Non-pigmented ciliary epithelial cell (primary cell): ENCODE measurements around the gene TECPR2.
"Not testable (repeated sequence)": the region's sequence is repeated elsewhere in the genome, so short reads cannot be mapped to it uniquely, and the experiment has no call there.

Source experiments
- DNase-seq: peaks from one replicate; pipeline ENCODE4 v3.0.0-alpha.2; 2010; ENCODE audit warnings: low read depth

TECPR2 gene

GRCh38 chr14:102333795-102334705, 28.7 kb upstream of the TECPR2 start:
- no peak for DNase-seq

GRCh38 chr14:102335163-102335562, 27.6 kb upstream of the TECPR2 start:
- DNase-seq = no peak

DNA sequence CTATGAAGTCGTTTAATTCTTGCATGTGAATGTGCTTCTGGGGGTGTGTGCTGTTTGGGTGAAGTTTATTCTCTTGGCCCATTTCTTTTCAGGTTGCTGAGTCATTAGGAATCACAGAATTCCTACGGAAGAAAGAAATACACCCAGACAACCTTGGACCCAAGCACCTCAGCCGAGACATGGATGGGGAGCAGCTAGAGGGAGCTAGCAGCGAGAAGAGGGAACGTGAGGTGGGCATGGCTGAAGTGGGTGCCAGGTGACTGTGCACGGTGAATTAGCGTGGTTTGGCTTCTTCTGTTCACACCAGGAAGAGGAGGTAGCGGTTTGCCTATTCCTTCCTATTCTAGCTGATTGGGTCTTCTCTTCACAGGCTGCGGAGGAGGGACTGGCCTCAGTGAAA, 24.0 kb upstream of the TECPR2 start:
- DNase-seq = no peak

GRCh38 chr14:102341566-102341965, 21.2 kb upstream of the TECPR2 start:
- DNase-seq = no peak

DNA sequence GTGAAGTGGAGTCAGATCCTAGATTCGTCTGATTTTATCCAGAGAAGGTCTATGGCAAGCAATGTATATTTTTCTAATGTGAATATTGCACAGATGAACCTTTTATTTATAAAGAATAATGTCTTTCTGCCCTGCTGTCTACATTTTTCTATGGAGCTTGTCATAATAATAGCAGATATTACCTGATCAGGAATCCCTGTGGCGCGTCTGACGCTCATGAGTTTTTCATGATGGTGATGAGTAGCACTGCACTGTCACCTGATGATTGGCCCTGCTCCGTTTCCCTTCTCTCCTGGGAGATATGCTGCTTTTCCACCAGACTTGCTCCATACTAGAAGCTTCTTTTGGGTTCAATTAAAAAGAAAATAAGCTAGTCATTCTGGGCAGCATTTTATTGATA, 20.5 kb upstream of the TECPR2 start:
- DNase-seq = no peak

DNA sequence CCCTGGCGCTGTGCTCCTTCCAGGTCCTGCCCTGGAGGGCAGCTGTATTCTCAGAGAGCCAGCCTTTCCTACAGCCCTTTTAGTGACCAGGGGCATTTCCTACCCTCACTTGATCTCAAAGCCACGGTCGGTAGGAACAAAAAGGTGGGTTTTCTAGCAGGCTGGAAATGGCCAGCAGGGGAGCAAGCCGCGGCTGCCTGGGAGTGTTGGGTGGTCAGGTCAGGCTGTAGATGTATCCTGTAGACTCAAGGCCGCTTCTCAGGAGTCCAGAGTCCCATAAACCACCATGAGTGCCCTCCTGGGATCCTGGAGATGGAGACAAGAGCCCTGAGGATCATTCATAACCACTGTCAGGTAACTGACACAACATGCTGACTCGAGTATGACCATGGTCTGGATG, 18.7 kb upstream of the TECPR2 start:
- no peak for DNase-seq

DNA sequence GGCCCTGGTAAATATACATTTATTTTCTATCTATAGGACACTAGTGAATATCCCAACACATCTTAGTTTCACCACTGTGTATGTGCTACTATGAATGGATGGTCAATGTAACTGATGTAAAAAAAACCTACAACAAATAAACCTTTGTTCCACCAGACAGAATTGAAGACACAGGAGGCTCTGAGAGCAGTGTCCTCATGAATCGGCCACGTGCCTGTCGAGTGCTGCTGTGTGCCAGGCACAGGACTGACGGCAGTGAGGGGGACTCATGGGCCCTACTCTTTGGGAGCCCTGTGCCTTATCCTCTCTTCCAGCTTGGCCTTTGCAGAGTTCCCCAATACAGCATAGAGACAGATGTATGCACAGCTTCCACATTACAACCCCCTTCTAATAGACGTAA, 18.3 kb upstream of the TECPR2 start:
- no peak for DNase-seq

GRCh38 chr14:102345232-102345631, 17.5 kb upstream of the TECPR2 start:
- DNase-seq = no peak

- no peak for DNase-seq
These were observed 16.1 kb upstream of the TECPR2 start for GRCh38 chr14:102346645-102347044.

GRCh38 chr14:102348376-102348775, 14.4 kb upstream of the TECPR2 start:
- DNase-seq = no peak

- DNase-seq = no peak
These were observed 11.7 kb upstream of the TECPR2 start for GRCh38 chr14:102351023-102351422.

DNA sequence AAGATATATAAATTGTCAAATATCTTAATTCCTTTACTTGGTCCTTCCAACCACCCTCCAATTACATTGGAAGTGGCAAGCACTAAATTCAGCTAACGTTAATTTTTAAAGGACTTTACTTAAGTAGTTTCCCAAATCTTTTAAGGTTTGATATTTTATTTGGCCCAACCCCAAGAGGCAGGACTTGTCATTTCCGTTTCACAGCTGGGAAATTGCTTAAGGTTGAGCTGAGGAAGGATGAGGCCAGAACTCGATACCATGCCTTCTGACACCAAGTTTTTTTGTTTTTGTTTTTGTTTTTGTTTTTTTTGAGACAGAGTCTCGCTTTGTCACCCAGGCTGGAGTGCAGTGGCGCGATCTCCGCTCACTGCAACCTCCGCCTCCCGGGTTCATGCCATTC, 11.1 kb upstream of the TECPR2 start:
- not testable (repeated sequence) for DNase-seq

- DNase-seq = no peak
These were observed 10.5 kb upstream of the TECPR2 start for GRCh38 chr14:102352213-102352612.

DNA sequence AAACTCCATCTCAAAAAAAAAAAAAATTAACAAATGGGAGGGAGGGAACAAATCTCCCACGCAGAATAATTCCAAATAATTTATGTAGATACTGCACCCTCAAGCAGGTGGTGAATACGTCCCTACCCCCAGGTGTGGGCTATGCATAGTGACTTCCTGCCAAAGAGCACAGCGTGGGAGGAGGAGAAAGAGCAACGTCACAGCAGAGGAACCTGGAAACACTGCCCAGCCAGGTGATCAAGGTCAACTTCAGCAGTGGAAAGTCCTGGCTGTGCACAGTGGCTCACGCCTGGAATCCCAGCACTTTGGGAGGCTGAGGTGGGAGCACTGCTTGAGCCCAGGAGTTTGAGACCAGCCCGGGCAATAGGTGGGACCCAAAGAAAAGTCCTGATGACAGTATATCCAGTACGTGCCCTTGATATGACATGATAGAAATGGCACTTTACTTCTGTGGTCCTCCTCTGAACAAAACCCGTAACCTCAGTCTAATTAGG, 9.6 kb upstream of the TECPR2 start:
- no peak for DNase-seq

DNA sequence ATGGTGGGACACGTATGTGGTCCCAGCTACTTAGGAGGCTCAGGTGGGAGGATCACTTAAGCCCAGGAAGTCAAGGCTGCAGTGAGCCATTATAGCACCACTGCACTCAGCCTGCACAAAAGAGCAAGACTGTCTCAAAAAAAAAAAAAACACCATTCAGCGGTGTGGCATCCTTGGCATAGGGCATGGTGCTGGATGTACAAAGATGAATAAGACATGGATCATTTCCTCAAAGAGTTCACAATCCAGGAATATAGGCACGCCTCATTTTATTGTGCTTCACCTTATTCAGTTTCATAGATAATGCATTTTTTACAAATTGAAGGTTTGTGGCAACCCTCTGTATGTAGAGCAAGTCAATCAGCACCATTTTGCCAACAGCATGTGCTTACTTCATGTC, 6.5 kb upstream of the TECPR2 start:
- DNase-seq = no peak

GRCh38 chr14:102359341-102359740, 3.4 kb upstream of the TECPR2 start:
- no peak for DNase-seq

GRCh38 chr14:102360388-102360787, 2.4 kb upstream of the TECPR2 start:
- no peak for DNase-seq

DNA sequence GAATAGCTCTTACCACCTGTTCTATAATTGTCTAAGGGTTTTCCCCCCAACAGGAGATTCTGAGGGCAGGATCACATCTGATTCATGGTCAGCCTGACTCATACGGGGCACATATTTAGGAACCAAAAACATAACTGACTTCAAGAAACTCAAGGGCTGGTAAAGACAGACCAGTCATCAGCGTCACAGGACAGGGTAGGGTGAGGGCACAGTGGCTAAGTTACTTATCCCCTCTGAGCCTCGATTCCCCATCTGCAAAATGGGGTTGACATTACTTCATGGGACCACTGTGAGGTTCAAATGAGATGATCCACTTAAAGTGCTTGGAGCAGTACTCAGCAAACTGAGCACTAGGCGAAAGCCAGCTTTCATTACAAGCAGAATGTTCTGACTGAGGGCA, 657 bp upstream of the TECPR2 start:
- no peak for DNase-seq

GRCh38 chr14:102363182-102363943, 622 bp downstream of the TECPR2 start:
- no peak for DNase-seq

DNA sequence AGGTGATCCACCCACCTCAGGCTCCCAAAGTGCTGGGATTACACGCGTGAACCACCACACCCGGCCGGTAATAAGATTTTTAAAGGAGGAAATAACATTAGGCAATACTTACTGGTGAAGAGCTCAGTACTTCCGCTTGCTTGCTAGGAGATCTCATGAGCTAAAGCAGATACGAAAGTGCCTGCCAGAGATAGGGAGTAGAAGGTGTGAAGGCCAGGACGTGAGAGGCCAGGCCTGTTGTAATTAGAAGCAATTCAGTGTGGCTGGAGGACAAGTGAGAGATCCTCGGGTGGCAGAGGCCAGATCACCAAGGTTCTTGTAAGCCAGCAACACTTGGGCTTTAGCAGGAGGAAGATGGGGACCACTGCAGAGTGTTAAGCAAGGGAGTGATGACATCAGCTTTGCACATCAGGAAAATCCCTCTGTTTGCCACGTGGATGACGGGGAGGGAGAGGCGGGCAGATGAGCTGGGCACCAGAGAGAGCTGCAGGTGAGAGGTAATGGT, 7.6 kb downstream of the TECPR2 start:
- no peak for DNase-seq

DNA sequence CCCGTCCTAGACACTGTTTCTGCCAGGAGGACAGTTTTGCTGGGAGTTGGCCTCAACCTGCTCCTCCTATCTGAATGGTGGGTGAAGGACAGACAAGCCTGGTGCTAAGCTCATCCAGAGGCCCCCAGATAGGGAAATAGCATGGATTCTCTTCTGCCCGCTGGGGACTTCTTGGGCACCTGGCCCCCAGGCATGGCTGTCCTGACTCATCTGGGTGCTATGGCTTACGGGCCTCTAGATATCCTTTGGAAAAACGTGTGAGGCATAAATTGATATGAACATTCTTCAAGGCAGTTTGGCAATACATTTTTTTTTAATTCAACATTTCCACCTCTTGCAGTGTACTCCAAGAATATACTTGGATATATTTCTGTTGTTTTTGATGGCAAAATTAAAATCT, 8.6 kb downstream of the TECPR2 start:
- no peak for DNase-seq

DNA sequence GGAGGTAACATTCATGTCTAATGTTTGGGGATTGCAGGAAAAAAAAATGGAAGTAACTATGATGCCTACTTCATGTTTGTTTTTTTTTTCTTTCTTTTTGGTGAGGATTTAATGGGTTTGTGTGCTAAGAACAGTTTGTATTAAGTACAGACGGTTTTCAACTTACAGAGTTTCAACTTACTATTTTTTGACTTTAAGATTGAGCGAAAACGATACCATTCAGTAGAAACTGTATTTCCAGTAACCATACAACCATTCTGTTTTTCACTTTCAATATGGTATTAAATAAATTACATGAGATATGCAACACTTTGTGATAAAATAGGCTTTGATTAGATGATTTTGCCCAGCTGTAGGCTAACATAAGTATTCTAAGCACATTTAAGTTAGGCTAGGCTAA, 10.4 kb downstream of the TECPR2 start:
- DNase-seq = no peak

DNA sequence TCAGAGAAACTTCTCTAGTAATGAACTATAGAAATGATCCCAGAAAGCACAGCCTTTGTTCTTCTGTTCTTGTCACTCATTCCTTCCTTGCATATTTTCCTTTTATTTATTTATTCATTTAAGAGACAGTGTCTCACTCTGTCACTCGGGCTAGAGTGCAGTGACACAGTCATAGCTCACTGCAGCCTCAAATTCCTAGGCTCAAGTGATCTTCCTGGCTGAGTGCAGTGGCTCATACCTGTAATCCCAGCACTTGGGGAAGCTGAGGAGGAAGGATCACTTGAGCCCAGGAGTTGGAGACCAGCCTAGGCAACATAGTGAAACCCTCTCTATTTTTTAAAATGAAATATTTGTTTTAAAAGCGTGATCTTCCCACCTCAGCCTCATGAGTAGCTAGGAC, 11.5 kb downstream of the TECPR2 start:
- no peak for DNase-seq
